Middle frontal gyrus (tissue), 1 donor: ENCODE data around the gene SLC17A3.

Experiments used
- DNase-seq: peaks from one replicate; pipeline ENCODE4 v3.0.0-alpha.2; 2015; ENCODE audit warnings: low spot score; ENCODE audit errors: extremely low spot score

SLC17A3 gene

DNA sequence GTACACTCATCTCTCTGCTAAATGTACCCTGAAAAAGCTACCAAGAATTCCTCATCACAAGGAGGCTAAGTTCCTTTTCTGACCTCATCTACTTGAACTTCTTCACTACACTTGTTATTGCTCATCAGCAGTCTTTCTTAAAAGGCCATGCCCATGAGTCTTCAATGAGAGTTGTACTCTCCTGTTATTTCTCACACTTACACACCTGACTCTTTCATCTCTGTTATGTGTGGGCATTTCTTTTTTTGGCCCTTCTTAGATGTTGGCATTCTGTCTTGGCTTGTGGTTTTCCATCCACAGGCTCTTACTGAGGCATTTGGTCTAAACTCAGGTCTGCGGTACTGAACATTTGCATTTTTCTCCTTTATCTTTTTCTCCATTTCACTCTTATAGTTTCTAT is 31.5 kb downstream of the SLC17A3 start:
- DNase-seq: no peak

- no peak for DNase-seq
Observed at GRCh38 chr6:25835442-25836283, 38.4 kb downstream of the SLC17A3 start.

DNA sequence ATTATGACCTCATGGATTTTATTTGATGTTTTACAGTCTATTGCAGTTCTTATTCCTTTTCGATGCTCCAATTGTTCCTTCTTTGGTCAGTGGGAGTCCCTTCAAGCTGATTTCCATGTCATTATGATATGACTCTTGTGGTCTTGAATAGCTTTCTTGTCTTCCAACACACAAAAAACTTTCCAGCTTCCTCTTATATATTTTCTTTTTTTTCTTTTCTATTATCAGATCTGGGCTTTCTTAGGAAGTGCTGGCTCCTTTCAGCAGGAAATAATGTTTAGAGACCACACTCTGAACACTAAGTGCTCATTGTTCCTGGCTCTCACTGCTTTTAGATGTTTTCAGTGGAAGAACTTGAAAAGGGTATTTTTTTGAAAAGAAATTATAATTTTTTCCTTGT is 39.1 kb downstream of the SLC17A3 start:
- DNase-seq: no peak

DNA sequence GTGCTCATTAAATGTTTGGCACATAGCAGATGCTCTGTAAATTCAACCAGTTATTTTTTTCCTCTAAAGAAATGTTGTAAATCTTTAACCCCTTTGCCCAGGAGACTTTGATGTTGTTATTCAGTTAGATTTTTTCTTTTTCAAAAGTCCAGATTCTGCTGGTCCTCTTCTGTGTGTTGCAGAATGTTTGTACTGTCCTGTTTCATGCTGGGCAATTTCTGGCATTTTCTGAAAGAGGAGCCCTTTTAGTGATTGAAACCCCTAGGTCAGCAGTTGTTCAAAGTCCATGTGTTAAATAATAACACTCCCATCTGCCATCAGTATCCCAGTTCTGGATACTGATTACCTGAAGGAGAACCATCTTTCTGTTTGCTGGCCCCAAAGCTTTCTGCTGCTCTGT is 40.9 kb downstream of the SLC17A3 start:
- no peak for DNase-seq

- DNase-seq: no peak
Observed at GRCh38 chr6:25832670-25833069, 41.4 kb downstream of the SLC17A3 start.

GRCh38 chr6:25832307-25832662 is 41.8 kb downstream of the SLC17A3 start:
- DNase-seq: no peak

DNA sequence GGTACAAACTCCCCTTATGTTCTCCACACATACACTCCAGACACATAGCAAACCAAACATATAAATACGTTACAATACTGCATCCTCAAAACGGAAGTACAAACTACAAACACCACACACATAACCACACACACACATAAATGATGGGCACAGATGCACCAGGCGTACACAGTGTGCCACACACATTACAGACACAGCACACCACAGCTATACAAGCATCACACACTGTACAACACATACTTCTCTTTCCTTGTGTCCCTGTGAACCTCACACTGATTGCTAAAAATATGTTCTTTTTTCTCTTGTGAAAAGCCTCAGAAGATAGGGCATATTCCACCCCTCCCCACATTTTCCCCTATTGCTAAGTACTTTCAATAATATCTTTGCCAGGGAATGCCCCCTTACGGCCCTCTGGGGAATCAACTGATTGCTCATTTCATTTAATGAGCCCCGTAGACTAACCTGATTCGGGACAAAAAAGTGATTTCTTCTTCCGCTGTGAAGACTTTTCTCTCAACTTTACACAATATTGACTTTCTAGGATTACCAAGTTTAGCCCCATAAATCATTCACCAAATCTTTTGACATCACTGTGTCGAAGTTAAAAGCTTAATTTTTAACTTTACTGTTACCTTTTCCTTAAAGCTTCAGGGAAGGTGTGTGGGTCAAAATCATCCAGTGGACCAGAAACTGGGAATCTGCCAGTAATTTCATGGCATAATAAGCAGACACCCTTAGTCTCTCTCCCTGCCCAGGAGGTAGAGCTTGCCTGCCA is 42.3 kb downstream of the SLC17A3 start, which contains the start of gene SLC17A1:
SLC17A1 (minus strand) TSS at position 521 of the 775 bp plus-strand sequence. CDS start 1,495 bp downstream, outside the sequence.
- no peak for DNase-seq

DNA sequence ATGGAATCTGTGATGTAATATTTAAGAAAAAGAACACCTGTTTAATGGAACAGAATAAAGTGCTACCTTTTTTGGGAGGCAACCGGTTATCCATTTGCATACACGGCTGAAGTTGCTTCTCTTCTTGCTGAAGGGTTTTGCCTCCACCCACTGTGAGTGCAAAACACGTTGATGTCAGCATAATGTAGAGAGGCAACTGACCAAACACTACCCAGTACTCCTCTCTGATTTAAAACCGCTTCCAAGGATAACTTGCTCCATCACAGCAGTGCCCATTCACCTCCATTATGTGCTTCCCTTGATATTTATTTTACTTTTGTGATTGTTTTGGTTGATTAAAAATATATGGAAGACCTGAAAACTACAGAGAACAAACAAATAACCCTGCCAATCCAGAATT is 43.6 kb downstream of the SLC17A3 start:
- no peak for DNase-seq

GRCh38 chr6:25829375-25829774 is 44.7 kb downstream of the SLC17A3 start:
- DNase-seq: no peak

DNA sequence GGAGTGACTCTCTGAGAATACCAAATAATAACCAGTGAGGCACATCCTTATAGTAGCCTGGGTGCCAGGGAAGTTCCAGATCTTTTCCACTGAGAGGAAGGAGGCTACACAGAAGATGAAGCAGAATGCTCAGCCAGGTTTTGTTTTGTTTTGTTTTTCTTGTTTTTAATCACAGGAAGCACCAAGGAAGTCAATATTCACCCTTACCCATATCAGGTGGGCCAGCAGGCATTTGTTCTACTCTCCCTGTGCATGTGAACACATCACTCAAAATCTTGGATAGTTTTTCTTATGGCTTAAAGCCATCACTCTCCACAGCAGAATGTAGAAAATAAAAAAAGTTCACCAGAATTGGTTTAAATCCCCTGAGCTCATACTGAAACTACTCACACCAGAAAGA is 52.7 kb downstream of the SLC17A3 start:
- no peak for DNase-seq

DNA sequence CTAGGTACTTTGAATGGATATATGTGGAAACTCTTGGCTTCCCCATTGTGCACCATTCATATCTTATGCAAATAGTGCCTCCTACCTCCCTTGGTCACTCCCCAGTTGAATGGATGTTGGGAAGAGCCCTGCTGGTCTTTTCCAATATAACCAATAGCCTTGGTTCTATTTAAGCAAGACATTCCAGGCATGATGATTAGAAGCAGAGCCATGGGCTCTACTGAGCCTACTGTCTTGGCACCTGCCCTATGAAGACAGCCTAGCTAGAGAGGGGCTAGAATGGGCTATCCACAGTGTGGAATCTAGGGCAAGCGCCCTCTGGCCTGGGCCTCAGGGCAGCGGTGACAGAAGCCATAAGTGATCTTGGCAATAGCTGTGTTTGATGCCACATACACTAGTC is 57.8 kb downstream of the SLC17A3 start:
- DNase-seq: no peak

DNA sequence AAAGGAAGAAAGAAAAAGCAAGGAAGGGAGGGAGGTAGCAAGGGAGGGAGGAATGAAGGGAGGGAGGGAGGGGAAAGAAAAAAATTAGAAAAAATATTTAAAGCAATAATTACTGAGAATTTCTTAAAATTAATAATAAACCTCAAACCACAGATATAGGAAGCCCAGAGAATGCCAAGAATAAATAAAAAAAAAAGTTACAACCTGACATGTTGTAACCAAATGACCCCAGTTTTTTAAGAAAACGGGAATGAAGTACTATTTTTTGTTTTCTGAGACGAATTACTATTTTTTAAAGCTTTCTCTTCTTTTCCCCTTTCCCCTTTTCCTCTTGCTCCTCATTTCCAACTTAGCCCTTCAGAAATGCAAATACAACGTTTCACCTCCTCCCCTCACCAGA is 58.8 kb downstream of the SLC17A3 start:
- DNase-seq: no peak

DNA sequence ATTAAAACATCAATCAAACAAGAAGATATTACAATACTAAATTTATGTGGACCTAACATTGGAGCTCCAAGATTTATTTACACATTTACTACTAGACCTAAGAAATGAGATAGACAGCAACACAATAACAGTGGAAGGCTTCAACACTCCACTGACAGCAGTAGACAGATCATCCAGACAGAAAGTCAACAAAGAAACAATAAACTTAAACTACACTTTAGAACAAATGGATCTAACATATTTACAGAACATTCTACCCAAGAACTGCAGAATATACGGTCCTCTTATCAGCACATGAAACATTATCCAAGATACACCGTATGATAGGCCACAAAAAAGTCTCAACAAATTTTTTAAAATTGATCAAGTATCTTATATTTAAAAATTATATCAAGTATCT is 69.2 kb downstream of the SLC17A3 start:
- no peak for DNase-seq

- no peak for DNase-seq
Observed at GRCh38 chr6:25801436-25801835, 72.6 kb downstream of the SLC17A3 start.
